ENCODE measurements around the gene GALNT17.
A peak's percentile ranks its signal among the peaks of the same experiment; 100 is the strongest.
"Not testable (repeated sequence)": the region's sequence is repeated elsewhere in the genome, so short reads cannot be mapped to it uniquely, and the experiment has no call there.

Gene GALNT17

DNA sequence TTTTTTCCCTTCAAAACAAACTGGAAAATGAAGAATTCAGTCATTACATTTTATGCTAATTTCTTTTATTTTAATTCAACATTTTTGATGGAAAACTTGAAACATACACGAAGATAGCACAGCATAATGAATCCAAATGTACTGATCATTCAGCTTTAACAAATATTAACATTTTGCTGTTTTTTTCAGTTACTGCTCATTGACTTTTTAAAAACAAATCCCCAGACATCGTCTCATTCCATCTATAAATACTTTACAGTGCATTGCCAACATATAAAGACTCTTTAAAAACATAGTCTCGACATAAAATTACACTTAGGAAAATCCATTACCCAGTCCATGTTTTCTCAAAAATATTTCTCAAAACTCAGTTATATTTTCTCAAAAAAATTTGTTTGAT is 452.3 kb downstream of the GALNT17 start:
- DNase-seq: no peak

DNA sequence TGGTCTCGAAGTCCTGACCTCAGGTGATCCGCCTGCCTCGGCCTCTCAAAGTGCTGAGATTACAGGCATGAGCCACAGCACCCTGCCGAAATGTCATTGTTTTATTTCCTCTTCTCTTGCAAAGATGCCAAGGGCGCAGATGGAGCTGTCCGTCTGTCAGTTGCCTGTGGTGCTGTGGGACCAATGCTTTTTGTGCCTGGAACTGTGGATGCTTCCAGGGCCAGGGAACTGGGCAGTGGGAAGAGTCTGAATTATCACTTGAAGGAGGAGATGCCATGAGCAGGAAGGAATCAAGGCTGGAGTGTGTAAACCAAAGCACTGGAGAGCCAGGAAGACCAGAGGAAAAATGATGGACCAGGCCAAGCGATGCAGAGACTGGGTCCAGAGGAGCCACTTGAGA is 459.9 kb downstream of the GALNT17 start:
- DNase-seq: no peak

DNA sequence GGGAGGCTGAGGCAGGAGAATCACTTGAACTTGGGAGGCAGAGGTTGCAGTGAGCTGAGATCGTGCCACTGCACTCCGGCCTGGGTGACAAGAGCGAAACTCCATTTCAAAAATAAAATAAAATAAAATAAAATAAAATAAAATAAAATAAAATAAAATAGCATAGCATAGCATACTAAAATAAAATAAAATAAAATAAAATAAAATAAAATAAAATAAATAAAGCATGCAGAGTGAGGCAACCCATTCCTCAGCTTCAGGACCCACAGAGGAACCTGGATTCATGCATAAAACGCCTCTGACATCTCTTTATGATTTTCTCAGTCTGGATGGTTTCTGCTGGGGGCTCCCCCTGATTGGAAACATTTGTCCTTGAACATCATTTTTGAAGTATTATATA is 460.4 kb downstream of the GALNT17 start:
- not testable (repeated sequence) for DNase-seq

DNA sequence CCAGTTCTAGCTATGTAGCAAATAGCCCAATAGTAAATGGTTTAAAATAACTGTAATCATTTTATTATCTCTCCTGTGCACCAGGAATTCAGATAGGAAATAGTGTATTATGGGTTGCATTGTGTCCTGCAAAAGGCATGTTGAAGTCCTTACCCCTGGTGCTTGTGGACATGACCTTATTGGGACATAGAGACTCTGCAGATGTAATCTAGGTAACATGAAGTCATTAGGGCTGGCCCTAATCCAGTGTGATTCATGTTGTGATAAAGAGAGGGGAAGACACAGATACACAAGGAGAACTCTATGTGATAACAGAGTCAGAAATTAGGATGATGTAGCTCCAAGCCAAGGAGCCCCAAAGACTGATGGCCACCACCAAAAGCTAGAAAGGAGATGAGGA is 462.8 kb downstream of the GALNT17 start:
- no peak for DNase-seq

DNA sequence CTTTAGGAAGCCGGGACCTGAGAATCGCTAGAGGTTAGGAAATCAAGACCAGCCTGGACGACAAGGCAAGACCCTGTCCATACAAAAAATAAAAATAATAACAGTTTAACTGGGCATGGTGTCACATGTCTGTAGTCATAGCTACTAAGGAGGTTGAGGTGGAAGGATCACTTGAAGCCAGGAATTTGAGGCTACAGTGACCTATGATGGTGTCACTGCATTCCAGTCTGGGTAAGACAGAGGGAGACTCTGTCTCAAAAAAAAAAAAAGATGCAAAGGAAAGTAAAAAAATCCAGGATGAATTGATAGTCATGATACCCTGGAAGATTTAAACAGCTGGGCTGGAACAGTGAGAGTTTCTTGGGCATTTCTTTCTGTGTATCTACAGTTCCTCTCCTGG is 463.2 kb downstream of the GALNT17 start:
- DNase-seq: no peak

DNA sequence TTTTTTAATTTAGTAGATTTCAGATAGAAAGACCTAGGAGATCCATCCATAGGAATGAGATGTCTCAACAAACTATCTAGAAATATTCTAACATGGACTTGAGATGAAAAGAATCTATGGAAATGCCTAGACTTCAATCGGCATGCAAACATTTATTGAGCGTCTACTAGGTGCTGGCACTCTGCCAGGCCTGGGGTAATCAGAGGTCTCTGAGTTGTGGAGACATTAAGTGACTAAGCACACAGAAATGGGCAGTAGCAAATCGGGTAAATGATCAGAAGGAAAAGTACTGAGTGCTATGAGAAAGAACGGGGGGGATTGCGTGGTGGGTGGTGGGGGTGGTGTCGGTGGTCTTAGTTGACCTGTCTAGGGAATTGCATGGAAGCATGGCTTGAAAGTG is 466.6 kb downstream of the GALNT17 start:
- DNase-seq: no peak

DNA sequence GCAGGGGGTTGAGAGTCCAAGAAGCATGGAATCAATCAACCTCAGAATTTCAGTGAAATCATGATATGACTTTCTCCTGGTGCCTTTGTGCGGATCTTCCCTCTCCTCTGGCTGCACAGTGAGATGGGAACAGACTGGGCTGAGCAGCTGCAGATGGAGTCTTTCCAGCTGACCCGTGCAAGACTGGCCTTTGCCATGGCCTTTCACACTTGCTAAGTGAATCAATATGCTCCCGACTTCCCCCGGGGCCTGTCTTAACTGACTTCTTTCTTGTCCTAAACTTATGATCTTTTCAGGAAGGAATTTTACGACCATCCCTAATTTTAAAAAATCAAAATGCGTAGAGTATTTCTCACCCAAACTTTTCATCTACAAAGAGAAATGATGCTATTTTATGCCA is 469.9 kb downstream of the GALNT17 start:
- no peak for DNase-seq

DNA sequence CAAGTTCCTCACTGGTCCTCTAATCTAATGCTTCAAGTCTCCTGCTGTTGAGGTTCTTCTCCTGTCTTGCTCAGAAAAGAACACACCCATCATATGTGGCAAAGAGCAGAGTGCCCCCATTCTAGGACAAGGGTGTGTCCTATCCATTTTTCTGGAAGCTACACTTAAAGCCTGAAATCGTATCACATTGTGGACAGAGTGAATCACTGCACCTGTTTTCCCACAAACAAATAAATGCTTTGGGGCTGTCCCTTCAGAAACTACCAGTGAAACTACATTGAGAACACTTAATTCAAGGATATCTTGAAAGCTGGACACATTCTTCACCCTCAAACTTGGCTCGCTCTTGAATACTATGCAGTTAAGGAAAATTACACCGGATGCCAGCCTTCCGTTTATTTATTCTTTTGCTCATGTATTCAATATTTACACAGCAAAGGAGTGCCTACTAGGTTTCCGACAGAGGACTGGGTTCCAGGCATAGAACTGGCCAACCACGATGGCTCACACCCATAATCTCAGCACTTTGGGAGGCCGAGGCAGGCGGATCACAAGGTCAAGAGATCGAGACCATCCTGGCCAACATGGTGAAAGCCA is 473.0 kb downstream of the GALNT17 start:
- no peak for DNase-seq

DNA sequence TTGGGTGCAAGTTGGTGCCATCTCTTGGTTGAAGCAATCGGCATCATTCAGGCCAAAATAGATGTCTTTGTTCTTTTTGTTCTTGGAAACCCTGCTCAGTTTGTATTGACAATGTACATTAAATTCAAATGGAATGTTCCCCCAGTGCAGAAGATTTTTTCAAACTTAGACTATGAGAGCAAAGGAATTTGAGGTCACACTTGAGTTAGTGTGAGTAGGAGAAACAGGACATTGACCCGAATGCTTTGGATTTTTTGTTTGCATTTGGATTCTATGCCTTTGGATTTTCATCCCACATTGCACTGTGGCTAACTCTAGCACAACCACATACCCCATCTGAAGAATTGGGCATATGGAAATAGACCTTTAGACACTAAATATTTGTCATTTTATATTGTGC is 480.0 kb downstream of the GALNT17 start:
- DNase-seq: no peak

DNA sequence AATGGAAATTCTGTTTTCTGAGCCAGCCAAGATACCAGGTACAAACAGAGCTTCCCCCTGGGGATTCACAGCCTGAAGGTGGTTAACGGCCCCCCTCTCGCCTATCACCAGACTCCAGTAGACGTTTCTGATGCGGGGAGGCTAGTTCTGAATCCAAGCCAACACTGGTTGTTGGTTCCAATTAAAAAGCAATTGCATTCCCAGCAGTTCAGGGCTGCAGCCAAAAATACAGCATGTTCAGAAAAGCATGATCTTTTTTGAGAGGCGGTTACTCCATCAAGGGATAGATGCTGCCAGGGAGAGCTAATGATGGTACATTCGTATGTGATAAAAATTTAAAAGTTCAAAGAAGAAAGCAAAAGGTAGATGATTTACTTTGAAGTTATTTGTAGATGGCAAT is 481.0 kb downstream of the GALNT17 start:
- DNase-seq: no peak

DNA sequence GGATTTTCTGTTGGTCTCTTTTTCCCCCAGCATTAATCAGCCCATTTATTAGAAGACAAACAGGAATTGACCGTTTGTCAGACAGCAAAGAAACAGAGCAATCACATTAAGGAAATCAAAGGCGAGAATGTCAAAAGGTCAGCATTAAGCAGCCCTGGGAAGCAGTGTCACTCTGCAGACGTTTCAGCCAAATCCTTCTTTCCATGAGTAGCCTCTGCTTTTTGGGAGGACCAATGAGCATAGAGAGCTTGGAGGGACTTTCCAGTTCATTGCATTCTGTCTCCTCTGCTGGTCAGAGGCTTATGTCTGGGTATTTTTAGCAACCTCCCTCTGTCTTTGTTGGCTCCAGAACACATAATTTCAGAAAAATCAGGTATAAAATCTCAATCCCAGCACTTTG is 481.4 kb downstream of the GALNT17 start:
- DNase-seq: no peak

DNA sequence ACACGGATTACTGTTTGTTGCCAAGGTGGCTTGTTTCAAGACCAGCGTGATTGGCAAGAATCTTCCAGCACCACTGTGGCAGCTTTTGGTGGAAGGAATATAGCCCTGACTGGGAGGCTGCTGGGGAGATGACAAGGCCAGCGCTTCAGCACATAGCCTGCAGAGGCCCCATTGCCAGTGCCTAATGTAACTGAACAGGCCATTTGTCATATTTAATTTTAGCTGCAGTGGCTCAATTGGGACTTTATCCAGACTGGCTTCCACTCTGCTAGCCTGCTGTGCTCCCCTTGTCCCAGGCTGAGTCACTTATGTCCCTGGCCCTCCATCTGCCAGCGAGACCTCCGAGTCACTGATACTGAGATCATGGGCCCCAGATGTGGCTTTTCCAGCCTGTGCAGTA is 483.1 kb downstream of the GALNT17 start:
- no peak for DNase-seq

DNA sequence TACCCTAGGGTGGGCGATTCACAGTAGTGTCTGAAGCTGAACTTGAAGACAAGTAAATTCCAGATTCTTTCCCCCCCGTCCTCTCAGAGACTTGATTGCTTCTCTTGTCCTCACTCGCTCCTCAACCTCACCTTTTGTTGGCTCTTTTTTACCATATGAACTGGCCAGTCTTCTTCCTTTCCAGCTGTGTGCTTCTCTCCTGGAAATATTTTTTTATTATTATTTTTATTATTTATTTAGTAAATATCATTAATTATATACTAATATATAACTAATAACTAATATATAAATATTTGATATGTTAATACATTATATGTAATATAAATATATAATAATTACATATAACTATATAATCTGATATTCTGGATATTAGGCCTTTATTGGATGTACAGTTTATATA is 484.3 kb downstream of the GALNT17 start:
- DNase-seq: no peak

DNA sequence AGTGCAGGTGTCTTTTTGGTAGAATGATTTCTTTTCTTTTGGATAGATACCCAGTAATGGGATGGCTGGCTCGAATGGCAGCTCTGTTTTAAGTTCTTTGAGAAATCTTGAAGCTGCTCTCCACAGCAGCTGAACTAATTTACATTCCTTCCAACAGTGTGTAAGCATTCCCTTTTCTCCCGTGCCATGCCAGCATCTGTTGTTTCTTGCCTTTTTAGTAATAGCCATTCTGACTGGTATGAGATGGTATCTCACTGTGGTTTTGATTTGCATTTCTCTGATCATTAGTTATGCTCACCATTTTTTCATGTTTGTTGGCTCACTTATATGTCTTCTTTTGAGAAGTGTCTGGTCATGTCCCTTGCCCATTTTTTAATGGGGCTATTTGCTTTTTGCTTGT is 486.3 kb downstream of the GALNT17 start:
- no peak for DNase-seq

DNA sequence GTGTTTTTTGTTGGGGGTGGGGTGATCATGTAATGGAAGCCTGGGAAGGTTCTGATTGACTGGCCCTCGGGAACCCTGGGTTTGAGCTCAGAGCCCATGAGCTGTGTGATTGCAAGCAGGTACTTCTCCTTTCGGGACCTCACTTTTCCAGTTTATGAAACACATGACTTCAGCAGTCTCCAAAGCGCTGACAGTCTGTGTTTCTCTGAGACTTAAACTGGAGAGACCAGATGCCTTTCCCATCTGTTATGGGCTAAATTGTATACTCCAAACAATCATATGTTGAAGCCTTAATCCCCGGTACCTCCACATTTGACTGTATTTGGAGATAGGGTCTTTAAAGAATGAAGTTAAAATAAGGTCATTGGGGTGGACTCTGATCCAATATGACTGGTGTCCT is 493.6 kb downstream of the GALNT17 start:
- no peak for DNase-seq

DNA sequence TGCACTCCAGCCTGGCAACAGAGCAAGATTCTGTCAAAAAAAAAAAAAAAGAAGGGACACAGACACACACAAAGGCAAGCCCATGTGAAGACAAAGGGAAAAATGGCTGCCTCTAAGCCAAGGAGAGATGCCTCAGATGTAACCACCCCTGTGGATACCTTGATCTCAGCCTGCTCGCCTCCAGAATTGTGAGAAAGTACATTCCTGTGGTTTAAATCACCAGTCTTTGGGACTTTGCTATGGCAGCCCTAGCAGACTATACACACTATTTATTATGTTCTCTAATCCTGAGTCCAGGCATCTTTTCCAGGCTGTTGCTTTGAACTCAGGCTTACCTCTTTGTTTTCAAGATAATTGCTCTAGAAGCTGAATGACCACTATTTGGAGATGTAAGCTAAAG is 494.3 kb downstream of the GALNT17 start:
- DNase-seq: peak; percentile 9

DNA sequence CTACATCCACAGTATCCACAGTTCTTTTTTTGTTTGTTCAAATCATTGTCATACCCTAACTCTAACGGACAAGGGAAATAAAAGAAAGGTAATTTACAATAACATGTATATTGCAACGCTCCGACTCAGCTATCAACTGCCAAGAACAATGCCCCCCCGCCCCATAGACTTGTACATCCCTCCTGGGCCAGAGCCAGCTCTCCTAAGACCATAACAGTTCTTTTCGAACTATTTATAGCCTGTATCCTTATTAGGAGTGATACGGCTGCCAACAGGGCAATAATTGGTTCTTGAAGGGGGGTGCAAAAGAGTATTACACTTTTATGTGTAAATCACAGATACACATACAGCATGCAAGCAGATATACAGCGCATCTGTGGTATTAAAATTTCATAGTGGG is 495.7 kb downstream of the GALNT17 start:
- no peak for DNase-seq

DNA sequence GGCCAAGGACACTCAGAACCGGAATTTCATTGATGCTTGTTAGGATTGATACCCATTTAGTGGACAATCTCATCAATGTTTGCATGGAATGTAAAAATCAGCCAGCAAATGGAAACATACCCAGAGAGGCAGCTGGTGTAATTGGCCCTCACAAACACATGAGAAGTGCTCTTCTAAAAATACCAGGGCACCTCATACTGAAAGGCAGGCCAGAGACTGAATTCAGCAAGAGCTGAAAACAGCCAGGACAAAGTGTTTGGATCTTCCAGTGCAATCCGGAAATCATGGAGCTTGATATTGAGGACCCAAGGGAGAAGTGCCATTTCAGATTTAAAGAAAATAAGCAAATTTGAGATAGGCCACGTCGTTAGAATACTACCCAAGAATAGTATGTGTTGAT is 498.6 kb downstream of the GALNT17 start:
- no peak for DNase-seq

DNA sequence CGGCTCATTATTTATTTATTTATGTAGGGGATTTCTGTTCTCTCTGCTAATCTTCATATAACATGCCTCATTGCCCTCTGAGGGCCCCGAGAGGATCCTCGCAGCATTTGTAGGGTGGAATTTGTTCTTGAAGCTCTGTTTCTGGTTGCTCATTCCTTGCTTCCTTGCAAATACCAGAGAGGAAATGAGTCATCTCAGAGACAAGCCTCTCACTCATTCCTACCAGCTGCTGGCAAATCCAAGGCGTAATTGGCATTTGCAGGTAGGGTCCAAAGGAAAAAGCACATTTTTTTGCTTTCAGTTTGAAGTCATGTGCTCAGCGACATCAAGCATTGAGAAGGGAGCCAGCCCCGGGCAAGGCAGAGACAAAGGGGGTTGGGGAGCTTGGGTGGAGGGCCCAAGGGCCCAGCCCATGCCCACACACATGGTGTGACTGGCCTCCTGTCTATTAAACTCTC is 501.6 kb downstream of the GALNT17 start:
- peak; percentile 78 for DNase-seq

DNA sequence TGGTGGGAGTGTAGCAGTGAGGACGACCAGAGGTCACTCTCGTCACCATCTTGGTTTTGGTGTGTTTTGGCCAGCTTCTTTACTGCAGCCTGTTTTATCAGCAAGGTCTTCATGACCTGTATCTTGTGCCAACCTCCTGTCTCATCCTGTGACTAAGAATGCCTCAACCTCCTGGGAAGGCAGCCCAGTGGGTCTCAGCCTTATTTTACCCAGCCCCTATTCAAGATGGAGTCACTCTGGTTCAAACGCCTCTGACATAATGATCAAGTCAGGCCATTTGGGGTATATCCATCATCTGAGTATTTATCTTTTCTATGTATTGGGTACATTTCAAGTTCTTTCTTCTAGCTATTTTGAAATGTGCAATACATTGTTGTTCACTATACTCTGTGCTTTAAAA is 503.9 kb downstream of the GALNT17 start:
- not testable (repeated sequence) for DNase-seq

DNA sequence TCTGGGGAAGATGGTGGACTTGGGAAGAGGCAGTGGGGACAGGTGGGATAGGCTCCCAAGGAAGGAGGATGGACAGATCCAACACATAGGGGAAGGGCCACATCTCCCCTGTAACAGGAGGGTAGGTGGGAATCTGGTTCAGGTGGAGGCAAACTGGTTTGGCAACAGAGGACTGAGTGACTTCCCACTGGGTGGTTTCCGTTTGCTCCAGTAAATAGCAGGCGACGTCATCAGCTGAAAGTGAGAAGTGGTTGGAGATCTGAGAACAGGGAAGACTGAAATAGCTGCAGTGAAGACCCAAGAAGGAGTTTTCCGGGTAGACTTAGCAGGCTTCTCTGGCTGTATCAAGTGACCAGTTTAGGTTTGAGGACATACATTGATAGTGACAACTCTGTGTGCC is 504.4 kb downstream of the GALNT17 start:
- DNase-seq: no peak

DNA sequence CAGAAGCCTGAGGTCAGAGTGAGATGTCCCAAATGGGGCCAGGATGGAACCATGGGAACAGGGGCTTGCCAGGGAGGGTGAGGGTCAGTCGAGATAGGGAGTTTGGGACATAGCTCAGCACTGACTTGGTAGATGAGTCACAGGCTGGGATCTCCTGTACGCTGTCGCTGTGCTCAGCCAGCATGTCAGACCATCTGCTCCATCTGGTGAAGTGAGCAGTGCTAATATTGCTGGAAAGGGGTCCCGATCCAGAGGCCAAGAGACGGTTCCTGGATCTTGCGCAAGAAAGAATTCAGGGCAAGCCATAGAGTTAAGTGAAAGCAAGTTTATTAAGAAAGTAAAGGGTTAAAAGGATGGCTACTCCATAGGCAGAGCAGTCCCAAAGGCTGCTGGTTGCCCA is 505.6 kb downstream of the GALNT17 start:
- no peak for DNase-seq

DNA sequence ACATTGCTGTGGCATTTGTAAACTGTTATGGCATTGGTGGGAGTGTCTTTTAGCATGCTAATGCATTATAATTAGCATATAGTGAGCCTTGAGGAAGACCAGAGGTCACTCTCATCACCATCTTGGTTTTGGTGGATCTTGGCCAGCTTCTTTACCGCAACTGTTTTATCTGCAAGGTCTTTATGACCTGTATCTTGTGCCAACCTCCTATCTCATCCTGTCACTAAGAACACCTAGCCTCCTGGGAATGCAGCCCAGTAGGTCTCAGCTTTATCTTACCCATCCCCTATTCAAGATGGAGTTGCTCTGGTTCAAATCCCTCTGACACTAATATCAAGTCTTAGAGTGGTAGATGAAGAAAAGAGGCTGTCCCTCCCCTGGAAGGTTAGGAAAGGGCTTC is 506.2 kb downstream of the GALNT17 start:
- DNase-seq: no peak

DNA sequence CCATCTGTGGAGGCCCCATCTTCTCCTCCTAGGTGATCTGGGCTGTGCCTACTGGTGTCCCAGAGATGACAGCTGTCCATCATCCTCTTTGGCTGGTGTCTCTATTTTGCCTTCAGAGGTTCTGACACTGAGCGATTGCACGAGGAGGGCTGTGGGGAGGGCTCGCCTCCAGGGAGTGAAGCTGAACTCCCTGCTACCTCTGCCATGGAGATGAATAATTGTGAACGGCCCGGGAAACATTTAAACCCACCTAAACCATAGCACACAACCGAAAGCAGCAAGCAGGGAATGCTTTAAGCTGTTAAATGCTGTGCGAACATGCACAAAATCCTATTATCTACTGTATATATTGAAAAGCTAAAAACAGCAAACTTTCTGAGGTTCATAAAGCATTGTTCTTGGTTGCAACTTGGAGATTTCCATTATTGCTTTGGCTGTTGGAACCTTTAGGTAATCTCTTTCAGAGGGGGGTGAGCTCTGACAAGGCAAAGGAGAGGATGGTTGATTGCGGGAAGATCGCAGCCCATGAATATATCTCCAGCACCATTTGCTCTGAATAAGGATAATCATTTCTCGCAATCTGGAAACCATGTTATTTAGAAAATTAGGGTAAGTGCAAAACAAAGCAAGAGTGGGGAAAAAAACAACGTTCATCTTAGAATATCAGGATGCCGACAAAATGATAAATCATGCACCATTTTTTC is 507.6 kb downstream of the GALNT17 start:
- no peak for DNase-seq

DNA sequence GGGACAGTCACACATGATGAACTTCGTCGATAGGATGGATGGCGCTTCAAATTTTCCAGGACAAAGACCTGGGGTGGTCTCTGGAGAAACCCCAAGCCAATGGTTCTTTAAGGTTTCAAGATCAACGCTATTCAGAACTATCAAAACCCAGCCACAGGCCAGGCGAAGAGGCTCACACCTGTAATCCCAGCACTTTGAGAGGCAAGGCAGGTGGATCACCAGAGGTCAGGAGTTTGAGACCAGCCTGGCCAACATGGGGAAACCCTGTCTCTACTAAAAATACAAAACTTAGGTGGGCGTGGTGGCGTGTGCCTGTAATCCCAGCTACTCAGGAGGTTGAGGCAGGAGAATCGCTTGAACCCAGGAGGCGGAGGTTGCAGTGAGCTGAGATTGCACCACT is 511.1 kb downstream of the GALNT17 start:
- not testable (repeated sequence) for DNase-seq

All from kidney glomerular epithelial cell (primary cell).